Smooth muscle cell of bladder (primary cell): ENCODE measurements around the gene RIF1. TPM values are rescaled to one million over a fixed set of nuclear protein-coding genes. Genes with fewer than 3 reads are reported as not detected.

Source experiments
- total RNA-seq: library from RNA; depleted of rRNA; stranded (reverse); fragments of >200 nt; gene quantifications from 2 replicates; pipeline ENCODE4 v1.2.3, GENCODE V29; 2014

RIF1 gene
- 19.9 and 23.8 TPM in 2 replicates for total RNA-seq

GRCh38 chr2:151409601-151410484 is at the start of gene RIF1:
RIF1 (plus strand) TSS chr2:151409902; CDS start chr2:151410424, 522 bp downstream.

Other genes starting within 250 kb of the RIF1 start
- 6.1 and 8.8 TPM in 2 replicates for gene RBM43, start 148.0 kb upstream of the RIF1 start, total RNA-seq
- gene NMI, start 120.2 kb upstream of the RIF1 start, total RNA-seq: 13.9 and 19.1 TPM in 2 replicates
- gene TNFAIP6, start 52.3 kb upstream of the RIF1 start, total RNA-seq: 104 and 350 TPM in 2 replicates